Activated CD8-positive, alpha-beta memory T cell treated with anti-CD3 and anti-CD28 coated beads for 24 hours (primary cell): Measurements from ENCODE around the gene ZBTB7C.
"Not testable (repeated sequence)": the region's sequence is repeated elsewhere in the genome, so short reads cannot be mapped to it uniquely, and the experiment has no call there.

Experiments
- DNase-seq: peaks from one replicate; pipeline ENCODE4 v3.0.0-alpha.2; 2020

ZBTB7C gene

DNA sequence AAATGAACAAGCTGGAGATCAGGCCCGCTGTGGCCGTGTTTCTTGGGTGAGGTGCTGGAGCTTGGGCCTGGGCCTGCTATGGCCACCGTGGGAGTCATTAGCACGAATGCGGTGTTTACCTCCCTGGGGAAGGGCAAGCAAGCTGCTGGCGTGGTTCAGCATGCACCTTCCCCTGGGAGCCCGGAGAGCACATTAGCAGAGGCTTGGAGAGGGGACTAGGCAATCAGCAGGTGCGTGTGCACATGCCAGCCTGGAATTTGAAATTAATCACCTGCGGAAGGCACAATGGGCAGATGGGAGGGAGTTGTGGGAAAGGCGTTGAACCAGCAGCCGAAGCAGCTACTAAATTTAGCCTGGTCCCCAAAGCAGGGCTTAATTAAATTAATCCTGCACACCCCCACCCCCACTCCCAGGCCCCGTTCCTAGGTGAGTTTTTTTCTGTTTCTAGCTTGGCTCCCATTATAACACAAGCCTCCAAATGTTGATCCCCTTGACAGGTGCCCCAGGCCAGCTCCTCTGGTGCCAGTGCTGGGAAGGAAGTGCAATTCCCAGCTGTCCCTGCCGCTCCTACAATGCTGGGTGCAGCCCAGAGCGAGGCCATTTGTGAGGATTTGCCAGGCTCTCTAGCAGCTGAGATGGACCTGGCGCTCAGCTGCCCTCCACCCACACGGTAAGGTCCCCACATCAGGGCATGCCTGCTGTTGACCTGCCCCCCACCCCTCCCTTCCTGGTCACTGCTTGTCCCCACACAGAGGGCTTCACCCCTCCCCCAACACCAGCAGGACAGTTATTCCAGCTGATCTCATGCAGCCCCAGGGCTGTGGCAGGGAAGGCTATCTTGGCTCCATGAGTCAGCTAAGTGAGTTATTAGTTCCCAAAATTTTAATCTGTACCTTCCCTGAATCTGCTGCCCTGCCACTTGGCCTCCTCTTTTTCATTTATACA is 115.0 kb downstream of the ZBTB7C start:
- peak; percentile 28 for DNase-seq

DNA sequence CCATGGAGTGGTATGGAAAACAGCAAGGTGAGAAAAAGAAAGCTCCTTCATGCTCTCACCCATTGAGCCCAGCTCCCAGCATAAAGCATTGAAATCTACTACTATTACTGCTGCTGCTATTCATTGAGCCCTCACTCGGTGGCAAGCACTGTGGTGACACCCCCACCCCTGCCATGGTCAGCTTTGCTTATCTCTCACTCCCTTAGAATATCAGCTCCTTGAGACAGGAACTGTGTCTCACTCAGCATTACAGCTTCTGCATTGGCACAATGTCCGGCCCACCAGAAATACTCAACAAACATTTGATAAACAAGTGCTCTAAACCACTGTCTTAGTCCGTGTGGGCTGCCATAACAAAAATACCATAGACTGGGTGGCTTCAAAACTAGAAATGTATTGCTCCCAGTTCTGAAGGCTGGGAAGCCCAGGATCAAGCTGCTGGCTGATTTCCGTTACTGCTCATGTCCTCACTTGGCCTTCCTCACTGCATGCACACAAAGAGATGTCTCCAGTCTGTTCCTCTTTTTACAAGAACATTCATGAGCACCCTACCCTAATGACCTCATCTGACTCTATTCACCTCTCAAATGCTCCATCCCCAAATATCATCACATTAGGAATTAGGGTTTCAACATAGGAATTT is 116.3 kb downstream of the ZBTB7C start:
- peak; percentile 35 for DNase-seq

DNA sequence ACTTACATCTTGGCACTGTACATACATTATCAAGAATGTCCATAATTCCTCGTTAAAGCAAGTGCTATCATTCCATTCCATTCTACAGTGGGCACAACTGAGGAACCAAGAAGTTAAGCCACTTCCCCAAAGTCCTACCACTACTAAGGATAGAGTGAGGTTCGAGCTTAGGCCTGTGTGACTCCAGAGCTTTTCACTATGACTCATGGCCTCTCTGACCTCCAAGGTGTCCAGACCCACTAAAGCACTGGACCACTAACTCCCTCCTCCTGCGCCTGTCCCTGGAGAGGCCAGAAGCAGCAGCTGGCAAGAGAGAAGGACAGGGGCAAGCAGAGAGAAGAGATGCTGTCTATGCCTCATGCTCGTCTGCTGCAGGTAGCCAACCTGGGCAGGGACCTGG is 117.0 kb downstream of the ZBTB7C start:
- no peak for DNase-seq

DNA sequence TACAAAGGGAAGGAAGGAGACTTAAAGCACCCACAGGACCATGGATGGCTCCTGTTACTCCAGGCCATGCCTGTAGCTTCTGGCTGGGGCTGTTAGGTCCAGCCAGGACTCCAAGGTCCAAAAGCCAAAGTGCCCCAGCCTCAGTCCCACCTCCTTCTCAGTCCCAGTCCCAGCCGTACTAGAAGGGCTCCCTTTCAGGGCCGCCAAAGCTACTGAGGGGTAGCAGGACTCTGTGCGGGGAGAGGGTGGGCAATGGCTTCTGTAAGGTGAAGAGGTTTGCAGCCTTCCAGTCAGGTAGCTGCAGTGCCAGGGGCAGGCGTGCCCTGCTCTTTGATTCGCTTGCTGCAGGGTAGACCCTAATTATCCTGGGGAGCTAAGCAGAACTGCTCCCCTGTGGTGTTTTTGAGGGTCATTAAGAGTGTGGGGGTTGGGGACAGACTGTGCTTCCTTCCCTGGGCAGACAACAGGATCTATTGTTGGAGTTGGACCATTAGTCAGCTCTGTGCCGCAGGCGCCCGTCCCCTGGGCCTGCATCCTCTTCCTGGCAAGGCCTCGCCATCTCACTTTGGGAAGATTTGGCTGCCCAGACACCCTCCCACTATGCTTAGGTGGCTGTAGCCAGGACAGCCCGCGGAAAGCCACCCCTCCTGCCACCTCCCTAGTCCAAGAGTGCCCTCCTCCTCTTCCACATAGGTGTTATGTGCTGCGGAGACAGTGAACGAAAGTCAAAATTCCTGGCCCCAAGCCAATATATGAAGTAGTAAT is 118.8 kb downstream of the ZBTB7C start:
- peak; percentile 26 for DNase-seq

DNA sequence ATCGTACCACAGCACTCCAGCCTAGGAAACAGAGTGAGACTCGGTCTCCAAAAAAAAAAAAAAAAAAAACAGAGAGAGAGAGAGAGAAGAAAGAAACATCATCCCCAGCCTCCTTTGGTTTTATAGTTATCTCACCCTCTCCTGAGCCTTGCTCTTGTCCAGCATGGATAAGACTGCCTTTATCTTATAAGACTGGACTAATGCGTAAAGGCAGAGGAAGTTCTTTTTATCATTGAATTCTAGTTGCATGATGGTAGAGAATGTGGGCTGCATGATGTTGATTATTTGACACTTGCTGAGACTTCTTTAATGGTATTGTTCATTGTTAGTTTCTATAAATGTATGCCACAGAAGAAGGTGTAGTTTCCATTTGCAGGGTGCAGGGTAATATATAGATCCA is 124.4 kb downstream of the ZBTB7C start:
- DNase-seq: no peak

DNA sequence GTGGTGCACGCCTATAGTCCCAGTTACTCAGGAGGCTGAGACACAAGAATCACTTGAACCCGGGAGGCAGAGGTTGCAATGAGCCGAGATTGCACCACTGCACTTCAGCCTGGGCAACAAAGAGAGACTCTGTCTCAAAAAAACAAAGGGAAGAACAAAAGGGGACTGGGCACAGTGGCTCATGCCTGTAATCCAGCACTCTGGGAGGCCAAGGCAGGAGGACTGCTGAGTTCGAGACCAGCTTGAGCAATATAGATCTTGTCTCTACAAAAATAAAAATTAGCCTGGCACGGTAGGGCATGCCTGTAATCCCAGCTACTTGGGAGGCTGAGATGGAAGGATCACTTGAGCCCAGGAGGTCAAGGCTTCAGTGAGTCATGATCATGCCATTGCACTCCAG is 125.2 kb downstream of the ZBTB7C start:
- peak; percentile 9 for DNase-seq

DNA sequence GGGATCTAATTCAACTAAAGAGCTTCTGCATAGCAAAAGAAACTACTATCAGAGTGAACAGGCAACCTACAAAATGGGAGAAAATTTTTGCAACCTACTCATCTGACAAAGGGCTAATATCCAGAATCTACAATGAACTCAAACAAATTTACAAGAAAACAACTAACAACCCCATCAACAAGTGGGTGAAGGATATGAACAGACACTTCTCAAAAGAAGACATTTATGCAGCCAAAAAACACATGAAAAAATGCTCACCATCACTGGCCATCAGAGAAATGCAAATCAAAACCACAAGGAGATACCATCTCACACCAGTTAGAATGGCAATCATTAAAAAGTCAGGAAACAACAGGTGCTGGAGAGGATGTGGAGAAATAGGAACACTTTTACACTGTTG is 127.7 kb downstream of the ZBTB7C start:
- not testable (repeated sequence) for DNase-seq

DNA sequence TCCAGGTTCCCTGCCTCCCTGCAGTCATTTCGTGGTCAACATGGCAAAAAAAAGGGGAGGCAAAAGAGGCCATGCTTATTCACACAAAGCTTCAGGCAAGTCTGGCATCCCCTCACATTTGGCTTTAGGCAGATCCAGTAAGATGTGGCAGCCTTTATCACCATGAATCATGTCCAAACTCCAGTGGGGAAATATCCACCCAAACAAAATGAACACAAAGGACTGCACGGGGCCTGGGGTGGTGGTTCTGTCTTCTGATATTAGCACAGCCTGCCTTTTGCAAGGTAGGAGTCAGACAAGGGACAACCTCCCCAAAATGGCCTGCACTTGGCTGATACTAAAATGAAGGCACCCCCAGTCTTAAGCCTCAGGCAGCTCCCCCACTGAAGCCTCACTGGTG is 129.9 kb downstream of the ZBTB7C start:
- DNase-seq: no peak

DNA sequence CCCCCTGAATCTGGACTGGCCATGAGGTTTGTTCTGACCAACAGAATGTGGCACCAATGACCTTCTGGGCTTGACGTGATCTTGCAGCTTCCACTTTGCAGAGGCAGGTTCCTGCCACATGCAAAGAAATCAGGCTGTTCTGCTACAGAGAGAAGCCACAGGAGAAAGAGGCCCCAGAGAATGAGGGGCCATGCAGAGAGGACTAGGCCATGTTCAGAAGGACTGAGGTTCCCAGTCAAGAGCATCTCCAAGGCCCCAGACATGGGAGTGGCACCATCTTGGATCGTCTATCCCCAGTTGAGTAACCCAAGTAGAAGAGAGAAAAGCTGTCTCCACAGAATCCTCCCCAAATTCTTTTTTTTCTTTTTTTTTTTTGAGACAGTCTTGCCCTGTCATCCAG is 131.1 kb downstream of the ZBTB7C start:
- DNase-seq: no peak

DNA sequence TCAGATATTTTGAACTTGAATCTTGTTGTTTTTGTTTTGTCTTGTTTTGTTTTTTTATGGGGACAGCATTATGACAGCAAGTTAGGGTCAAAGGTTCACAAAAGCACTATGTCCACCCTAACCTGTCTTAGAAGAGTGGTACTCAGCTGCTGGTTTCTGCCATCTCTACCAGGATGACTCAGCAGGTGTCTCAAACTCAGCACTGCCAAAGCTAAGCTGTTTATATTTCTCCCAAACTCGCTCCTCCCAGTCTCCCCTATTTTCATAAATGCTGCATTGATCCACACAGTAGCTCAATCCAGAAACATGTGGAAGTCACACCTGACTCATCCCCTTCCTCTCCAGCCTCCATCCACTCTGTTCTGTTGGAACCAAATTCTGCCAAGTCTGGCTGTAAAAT is 134.9 kb downstream of the ZBTB7C start:
- no peak for DNase-seq

DNA sequence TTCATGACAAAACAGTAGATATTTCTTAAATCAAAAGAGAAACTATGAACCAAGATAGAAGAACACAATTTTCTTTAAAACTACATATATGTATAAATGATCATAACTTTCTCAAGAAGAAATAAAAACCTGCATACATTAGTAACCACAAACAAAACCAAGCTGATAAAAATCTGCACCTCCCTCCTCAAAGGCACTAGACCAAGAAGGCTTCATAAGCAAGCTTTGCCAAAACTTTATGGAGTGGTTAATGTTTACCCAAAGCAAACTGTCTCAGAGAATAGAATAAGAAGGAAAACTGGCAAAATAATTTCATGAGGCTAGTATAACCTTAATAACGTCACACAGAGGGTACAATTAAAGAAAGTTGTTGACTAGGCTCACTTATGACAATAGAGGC is 138.3 kb downstream of the ZBTB7C start:
- no peak for DNase-seq

DNA sequence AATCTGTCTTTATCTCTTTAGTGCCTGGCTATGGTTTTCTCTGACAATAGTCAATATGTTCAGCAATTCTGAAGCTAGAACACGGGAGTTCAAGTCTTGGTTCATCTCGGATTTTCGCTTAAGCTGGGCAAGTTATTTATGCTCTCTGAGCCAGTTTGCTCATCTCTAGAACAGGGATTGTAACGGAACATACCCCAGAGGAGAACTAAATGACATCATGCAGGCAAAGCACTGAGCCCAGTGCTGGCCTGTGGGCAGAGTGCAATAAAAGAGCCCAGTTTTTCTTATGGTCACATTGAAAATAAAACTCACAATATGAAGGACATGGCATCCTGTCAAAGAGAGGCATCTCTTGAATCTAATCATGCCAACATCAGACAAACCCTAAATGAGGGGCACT is 143.9 kb downstream of the ZBTB7C start:
- no peak for DNase-seq

DNA sequence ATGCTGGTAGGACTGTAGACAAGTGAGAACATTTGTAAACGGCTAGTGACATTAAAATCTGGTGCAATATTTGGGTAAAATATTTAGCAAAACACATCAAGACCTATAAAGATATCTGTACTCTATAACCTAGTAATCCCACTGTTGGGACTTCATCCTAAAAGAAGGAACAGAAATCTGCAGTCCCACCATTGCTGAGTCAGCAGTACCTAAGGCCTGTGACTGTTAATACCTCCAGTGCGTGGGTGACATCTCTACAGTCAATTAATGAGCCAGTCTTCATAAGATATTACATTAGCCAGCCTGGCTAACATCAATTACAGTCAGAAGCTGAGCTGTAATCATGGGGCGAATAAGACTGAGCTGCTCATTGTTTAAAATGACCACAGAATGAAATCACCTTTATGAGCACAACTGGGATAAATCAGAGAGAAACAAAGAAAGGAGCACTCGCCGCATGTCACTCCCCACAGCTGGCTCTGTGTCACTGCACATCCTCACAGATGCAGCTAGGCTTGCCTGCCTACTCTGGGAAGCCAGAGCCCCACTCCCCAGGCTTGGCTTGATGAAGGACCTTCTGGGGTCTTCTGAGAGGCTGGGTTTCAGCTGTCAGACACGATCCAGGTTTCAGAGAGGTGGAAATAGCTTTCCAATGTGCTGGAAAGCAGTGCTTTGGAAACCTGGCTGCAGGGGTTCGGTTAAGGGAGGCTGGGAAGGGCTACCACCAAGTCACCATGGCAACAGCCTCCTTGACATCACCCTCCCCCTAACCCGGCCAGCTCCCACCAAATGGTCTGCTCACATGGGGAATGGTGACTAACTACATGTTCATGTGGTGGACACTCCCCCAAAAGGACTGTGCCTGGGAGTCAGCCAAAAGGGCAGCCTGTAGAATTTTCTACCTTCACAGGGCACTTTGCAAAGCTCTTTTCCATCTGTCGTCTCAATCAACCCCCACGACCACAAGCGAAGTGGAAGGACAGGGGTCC is 145.0 kb downstream of the ZBTB7C start:
- DNase-seq: no peak

DNA sequence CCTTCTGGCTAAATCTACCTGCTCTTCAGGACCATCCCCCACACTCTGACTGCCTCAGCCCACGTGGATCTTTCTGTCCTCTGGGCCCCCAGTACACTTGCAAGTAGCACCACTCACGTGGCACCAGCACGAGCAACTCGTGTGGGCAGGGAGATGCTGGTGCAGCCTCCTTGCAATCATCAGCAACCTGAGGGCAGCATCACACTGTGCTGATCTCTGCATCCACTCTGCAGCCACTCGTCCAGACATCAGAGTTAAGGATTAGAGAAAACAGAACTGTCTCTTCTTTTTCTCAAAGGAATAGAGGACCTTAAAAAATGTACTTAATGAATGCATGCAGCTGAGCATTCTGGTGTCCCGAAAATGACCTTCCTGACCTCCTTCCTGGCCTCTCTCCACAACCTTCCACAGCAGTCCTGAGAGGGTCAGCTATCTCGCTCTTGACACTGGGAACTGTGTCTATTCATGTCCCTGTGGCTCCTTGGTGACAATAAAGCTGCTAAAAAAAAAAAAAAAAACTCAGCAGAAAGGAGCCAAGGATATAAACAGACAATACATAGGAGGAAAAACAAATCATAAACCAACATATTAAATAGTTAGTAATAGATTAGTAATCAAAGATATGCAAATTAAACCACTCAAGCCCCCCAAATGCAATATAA is 145.9 kb downstream of the ZBTB7C start:
- no peak for DNase-seq

DNA sequence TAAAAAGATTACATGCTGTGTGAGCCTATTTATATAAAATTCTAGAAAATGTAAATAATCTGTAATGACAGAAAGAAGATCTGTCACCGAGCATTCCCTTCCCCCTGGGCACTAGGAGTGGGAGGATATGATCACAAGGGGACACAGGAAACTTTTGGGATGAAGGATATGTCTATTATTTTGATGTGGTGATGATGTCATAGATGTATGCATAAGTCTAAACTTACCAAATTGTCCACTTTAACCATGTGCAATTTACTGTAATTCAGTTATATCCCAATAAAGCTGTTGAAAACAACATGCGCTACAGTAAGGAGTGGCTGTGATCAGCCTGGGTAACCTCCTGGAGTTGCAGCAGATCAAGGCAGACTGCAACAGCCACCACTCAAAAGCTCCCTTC is 148.9 kb downstream of the ZBTB7C start:
- DNase-seq: no peak

DNA sequence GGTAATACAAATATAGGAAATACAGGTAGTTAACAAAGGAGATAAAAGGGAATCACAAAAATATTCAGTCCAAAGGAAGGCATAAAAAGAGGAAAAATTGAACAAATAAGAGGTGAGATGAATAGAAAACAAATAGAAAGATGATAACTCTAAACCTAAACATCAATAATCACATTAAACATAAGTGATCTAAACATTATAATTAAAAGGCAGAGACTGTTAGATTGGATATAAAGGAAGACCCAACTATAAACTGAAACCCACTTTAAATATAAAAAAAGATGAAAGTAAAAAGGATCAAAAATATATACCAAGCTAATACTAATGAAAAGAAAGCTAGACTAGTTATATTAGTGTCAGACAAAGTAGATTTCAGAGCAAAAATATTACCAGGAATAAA is 152.3 kb downstream of the ZBTB7C start:
- DNase-seq: no peak

DNA sequence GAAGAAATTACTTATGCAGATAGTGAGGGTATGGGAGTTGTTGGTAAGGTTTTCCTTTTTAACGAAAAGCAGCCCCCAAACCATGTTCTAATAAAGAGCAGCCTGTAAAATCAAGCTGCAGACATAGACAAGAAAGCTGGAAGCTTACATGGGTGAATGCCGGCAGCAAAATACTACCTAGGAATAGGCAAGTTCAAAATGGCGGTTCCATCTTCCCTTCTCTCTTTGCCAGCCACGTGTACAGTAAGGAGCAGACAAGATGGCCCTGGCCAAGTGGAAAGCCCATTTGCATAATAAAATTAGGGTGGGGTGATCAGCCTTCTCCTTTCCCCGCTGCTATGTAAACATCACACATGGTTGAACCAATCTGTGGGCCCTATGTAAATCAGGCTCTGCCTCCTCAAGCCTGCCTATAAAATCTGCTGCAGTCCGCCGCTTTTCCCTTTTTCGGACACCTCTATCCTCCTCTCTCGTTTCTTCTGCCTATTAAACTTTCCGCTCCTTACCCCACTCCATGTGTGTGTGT is 155.0 kb downstream of the ZBTB7C start:
- DNase-seq: no peak

DNA sequence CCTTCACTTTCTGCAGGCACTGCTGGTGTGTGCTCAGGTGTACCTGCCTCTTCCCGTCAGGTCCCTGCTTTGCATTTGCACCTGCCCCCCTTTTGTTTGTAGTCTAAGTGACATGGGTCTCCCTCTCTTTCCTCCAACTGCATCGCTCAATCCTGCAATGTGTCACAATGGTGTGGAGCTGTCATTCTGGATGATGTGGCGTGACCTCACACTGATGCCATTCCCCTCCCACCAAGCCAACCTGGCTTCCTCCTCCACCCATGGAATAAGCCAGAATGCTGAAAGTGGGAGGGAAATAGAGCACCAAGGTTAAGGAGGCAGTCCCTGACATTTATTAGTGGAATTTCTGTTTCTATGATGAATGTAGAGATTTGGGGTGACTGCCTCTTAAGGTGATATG is 156.7 kb downstream of the ZBTB7C start:
- no peak for DNase-seq

DNA sequence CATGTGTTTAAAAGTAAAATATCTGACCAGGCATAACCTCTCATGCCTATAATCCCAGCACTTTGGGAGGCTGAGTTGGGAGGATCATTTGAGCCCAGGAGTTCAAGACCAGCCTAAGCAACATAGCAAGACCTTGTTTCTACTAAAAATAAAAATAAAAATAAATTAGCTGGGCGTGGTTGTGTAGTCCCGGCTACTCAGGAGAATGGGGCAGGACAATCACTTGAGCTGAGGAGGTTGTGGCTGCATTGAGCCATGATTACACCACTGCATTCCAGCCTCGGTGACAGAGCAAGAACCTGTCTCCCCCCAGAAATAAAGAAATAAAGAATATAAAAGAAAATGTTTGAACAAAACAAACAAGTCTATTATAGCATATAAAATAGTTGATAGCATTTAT is 158.3 kb downstream of the ZBTB7C start:
- DNase-seq: no peak

DNA sequence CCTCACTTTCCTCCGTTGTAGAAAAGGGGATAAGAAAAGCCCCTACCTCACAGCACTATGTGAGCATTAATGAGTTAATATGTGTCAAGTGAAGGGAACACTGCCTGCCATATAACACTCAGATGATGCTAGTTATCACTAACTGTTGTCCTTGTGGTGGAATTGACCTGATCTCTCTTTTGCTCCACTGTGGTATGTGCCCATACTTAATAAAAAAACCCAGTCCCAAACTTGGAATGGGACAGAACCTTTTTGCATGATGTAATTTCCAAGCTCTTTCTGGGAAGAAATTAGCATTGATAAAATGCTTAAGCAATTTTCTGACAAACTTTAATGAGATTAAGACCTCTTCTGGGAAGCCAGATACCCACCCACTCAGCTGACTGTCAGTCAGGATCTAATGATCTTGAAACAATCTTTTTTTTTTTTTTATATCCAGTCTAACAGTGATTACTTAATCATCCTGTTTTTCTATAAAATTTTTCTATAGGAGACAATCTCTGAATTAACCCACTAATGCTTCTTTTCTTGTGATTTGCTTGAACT is 158.7 kb downstream of the ZBTB7C start:
- no peak for DNase-seq

DNA sequence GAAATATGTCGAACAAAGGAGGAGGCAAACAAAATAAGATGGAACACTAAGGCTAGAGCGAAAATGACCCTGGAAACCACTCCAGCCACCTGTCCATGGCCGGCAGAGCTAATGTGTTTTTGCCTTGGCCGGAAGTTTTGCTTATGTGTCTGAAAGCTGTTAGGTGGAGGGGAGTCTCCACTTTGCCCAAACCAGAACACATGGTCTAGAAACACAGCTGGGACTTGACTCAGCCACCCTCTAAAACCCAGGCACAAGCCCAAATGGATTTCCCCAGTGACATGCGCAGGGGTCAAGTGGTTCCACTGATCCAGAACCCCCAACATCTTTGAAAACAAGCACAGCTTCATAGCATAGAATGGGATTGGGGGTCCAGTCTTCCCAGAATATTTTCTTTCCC is 159.3 kb downstream of the ZBTB7C start:
- DNase-seq: no peak
